Measurements from ENCODE around the gene STX12. TPM values are rescaled to one million over a fixed set of nuclear protein-coding genes. Genes with fewer than 3 reads are reported as not detected.

STX12 gene
- total and polyA plus RNA-seq, 5 donors: 20.1 to 40.8 (median 29.6) TPM

- H3K4me3 ChIP-seq (ENCODE audit: low read length): no peak overlapping the region
- no peak overlapping the region for H3K27ac ChIP-seq (ENCODE audit: low read length)
- intact Hi-C loops (cut with DNase I): no loop called here
- H3K4me1 ChIP-seq (ENCODE audit: control insufficient read depth, insufficient read depth, low read length): peaks cover 2% of the 10 kb centered on the region
- no peak for DNase-seq
- ATAC-seq: no peak
- no peaks in the 10 kb centered on the region for H3K9me3 ChIP-seq (ENCODE audit: control insufficient read depth, low read length)
- H3K27me3 ChIP-seq (ENCODE audit: control insufficient read depth, insufficient read depth): no peaks in the 10 kb centered on the region
- WGBS: 73% methylated on average over 3 of the region's 3 CpGs
Observed at GRCh38 chr1:27752360-27752759, 20.7 kb upstream of the STX12 start.

GRCh38 chr1:27755286-27755685 lies 17.7 kb upstream of the STX12 start:
- no peak for ATAC-seq
- intact Hi-C loops (cut with DNase I): no loop called here
- Histone ChIP-seq H3K27ac (ENCODE audit: low read length) (no peak overlapping the region), H3K27me3 (ENCODE audit: control insufficient read depth, insufficient read depth) (no peaks in the 10 kb centered on the region), H3K4me1 (ENCODE audit: control insufficient read depth, insufficient read depth, low read length) (peaks cover 2% of the 10 kb centered on the region), H3K4me3 (ENCODE audit: low read length) (no peak overlapping the region), H3K9me3 (ENCODE audit: control insufficient read depth, low read length) (no peaks in the 10 kb centered on the region)
- 75% methylated on average over 1 of the region's 1 CpG for WGBS
- peak in 1 of 3 donors; percentile 59 for DNase-seq

GRCh38 chr1:27755865-27756264 lies 17.2 kb upstream of the STX12 start:
- Histone ChIP-seq H3K27ac (ENCODE audit: low read length) (peak overlapping the region; percentile 50), H3K27me3 (ENCODE audit: control insufficient read depth, insufficient read depth) (no peaks in the 10 kb centered on the region), H3K4me3 (ENCODE audit: low read length) (no peak overlapping the region), H3K9me3 (ENCODE audit: control insufficient read depth, low read length) (no peaks in the 10 kb centered on the region), H3K4me1 (ENCODE audit: control insufficient read depth, insufficient read depth, low read length) (peaks cover 2% of the 10 kb centered on the region)
- 68% methylated on average over 4 of the region's 4 CpGs for WGBS
- intact Hi-C loops (cut with DNase I): no loop called here
- ATAC-seq: peak in 1 of 2 donors; percentile 65
- no peak for DNase-seq

GRCh38 chr1:27759236-27759635 lies 13.8 kb upstream of the STX12 start:
- intact Hi-C loops (cut with DNase I): no loop called here
- H3K4me3 ChIP-seq (ENCODE audit: low read length): no peak overlapping the region
- ATAC-seq: no peak
- peaks cover 2% of the 10 kb centered on the region for H3K4me1 ChIP-seq (ENCODE audit: control insufficient read depth, insufficient read depth, low read length)
- H3K9me3 ChIP-seq (ENCODE audit: control insufficient read depth, low read length): no peaks in the 10 kb centered on the region
- DNase-seq: no peak
- no peak overlapping the region for H3K27ac ChIP-seq (ENCODE audit: low read length)
- no peaks in the 10 kb centered on the region for H3K27me3 ChIP-seq (ENCODE audit: control insufficient read depth, insufficient read depth)
- WGBS: 90% methylated on average over 2 of the region's 2 CpGs

GRCh38 chr1:27760426-27760825 lies 12.6 kb upstream of the STX12 start:
- WGBS: 70% methylated on average over 3 of the region's 3 CpGs
- Histone ChIP-seq H3K27ac (ENCODE audit: low read length) (no peak overlapping the region), H3K27me3 (ENCODE audit: control insufficient read depth, insufficient read depth) (no peaks in the 10 kb centered on the region)

GRCh38 chr1:27762033-27762432 lies 11.0 kb upstream of the STX12 start:
- no peak for ATAC-seq
- intact Hi-C loops (cut with DNase I): no loop called here
- H3K4me1 ChIP-seq (ENCODE audit: control insufficient read depth, insufficient read depth, low read length): no peaks in the 10 kb centered on the region
- H3K27ac ChIP-seq (ENCODE audit: low read length): no peak overlapping the region
- DNase-seq: no peak
- no peaks in the 10 kb centered on the region for H3K27me3 ChIP-seq (ENCODE audit: control insufficient read depth, insufficient read depth)
- H3K9me3 ChIP-seq (ENCODE audit: control insufficient read depth, low read length): no peaks in the 10 kb centered on the region
- WGBS: 96% methylated on average over 1 of the region's 1 CpG
- no peak overlapping the region for H3K4me3 ChIP-seq (ENCODE audit: low read length)

More at GRCh38 chr1:27760426-27760825, 12.6 kb upstream of the STX12 start:
- intact Hi-C loops (cut with DNase I): no loop called here
- Histone ChIP-seq H3K4me1 (ENCODE audit: control insufficient read depth, insufficient read depth, low read length) (peaks cover 2% of the 10 kb centered on the region), H3K4me3 (ENCODE audit: low read length) (no peak overlapping the region), H3K9me3 (ENCODE audit: control insufficient read depth, low read length) (no peaks in the 10 kb centered on the region)
- ATAC-seq (peak; percentile 36 to 62), DNase-seq (no peak)

- peak in 1 of 2 donors; percentile 29 for ATAC-seq
- no peak overlapping the region for H3K4me3 ChIP-seq (ENCODE audit: low read length)
- H3K9me3 ChIP-seq (ENCODE audit: control insufficient read depth, low read length): no peaks in the 10 kb centered on the region
- intact Hi-C loops (cut with DNase I): no loop called here
- WGBS: 92% methylated on average over 4 of the region's 4 CpGs
- no peak for DNase-seq
- no peaks in the 10 kb centered on the region for H3K27me3 ChIP-seq (ENCODE audit: control insufficient read depth, insufficient read depth)
- H3K4me1 ChIP-seq (ENCODE audit: control insufficient read depth, insufficient read depth, low read length): no peaks in the 10 kb centered on the region
- H3K27ac ChIP-seq (ENCODE audit: low read length): no peak overlapping the region
Observed at GRCh38 chr1:27763358-27763757, 9.7 kb upstream of the STX12 start.

GRCh38 chr1:27770293-27770830 lies 2.7 kb upstream of the STX12 start:
- no peaks in the 10 kb centered on the region for H3K27me3 ChIP-seq (ENCODE audit: control insufficient read depth, insufficient read depth)
- ATAC-seq: no peak
- no peaks in the 10 kb centered on the region for H3K9me3 ChIP-seq (ENCODE audit: control insufficient read depth, low read length)
- no peak overlapping the region for H3K4me3 ChIP-seq (ENCODE audit: low read length)
- no peak overlapping the region for H3K27ac ChIP-seq (ENCODE audit: low read length)
- 36% methylated on average over 2 of the region's 2 CpGs for WGBS
- no peaks in the 10 kb centered on the region for H3K4me1 ChIP-seq (ENCODE audit: control insufficient read depth, insufficient read depth, low read length)
- DNase-seq: no peak
- intact Hi-C loops (cut with DNase I): no loop called here

GRCh38 chr1:27772036-27772931 lies 735 bp upstream of the STX12 start:
- Histone ChIP-seq H3K27me3 (ENCODE audit: control insufficient read depth, insufficient read depth) (no peaks in the 10 kb centered on the region), H3K9me3 (ENCODE audit: control insufficient read depth, low read length) (no peaks in the 10 kb centered on the region), H3K4me1 (ENCODE audit: control insufficient read depth, insufficient read depth, low read length) (no peaks in the 10 kb centered on the region), H3K4me3 (ENCODE audit: low read length) (peak overlapping the region; percentile 51), H3K27ac (ENCODE audit: low read length) (peak overlapping the region; percentile 40)
- intact Hi-C loops (cut with DNase I): no loop called here
- 14% methylated on average over 18 of the region's 18 CpGs for WGBS
- DNase-seq (no peak), ATAC-seq (peak in 1 of 2 donors; percentile 45)

GRCh38 chr1:27773826-27774445 lies 917 bp downstream of the STX12 start:
- WGBS: 29% methylated on average over 3 of the region's 3 CpGs
- H3K4me1 ChIP-seq (ENCODE audit: control insufficient read depth, insufficient read depth, low read length): no peaks in the 10 kb centered on the region
- ATAC-seq: peak in 1 of 2 donors; percentile 3
- H3K27me3 ChIP-seq (ENCODE audit: control insufficient read depth, insufficient read depth): no peaks in the 10 kb centered on the region
- peak overlapping the region; percentile 81 for H3K4me3 ChIP-seq (ENCODE audit: low read length)
- intact Hi-C loops (cut with DNase I): no loop called here
- no peaks in the 10 kb centered on the region for H3K9me3 ChIP-seq (ENCODE audit: control insufficient read depth, low read length)
- H3K27ac ChIP-seq (ENCODE audit: low read length): peak overlapping the region; percentile 77
- DNase-seq: no peak

GRCh38 chr1:27774654-27775053 lies 1.6 kb downstream of the STX12 start:
- Histone ChIP-seq H3K9me3 (ENCODE audit: control insufficient read depth, low read length) (no peaks in the 10 kb centered on the region), H3K4me3 (ENCODE audit: low read length) (no peak overlapping the region), H3K27ac (ENCODE audit: low read length) (no peak overlapping the region), H3K4me1 (ENCODE audit: control insufficient read depth, insufficient read depth, low read length) (no peaks in the 10 kb centered on the region), H3K27me3 (ENCODE audit: control insufficient read depth, insufficient read depth) (no peaks in the 10 kb centered on the region)
- DNase-seq (no peak), ATAC-seq (no peak)
- 78% methylated on average over 2 of the region's 2 CpGs for WGBS
- intact Hi-C loops (cut with DNase I): no loop called here

All from right cardiac atrium (tissue), 5 donors.